ENCODE results near the gene GALR1.
"Not testable (repeated sequence)": the region's sequence is repeated elsewhere in the genome, so short reads cannot be mapped to it uniquely, and the experiment has no call there.

GALR1 gene

DNA sequence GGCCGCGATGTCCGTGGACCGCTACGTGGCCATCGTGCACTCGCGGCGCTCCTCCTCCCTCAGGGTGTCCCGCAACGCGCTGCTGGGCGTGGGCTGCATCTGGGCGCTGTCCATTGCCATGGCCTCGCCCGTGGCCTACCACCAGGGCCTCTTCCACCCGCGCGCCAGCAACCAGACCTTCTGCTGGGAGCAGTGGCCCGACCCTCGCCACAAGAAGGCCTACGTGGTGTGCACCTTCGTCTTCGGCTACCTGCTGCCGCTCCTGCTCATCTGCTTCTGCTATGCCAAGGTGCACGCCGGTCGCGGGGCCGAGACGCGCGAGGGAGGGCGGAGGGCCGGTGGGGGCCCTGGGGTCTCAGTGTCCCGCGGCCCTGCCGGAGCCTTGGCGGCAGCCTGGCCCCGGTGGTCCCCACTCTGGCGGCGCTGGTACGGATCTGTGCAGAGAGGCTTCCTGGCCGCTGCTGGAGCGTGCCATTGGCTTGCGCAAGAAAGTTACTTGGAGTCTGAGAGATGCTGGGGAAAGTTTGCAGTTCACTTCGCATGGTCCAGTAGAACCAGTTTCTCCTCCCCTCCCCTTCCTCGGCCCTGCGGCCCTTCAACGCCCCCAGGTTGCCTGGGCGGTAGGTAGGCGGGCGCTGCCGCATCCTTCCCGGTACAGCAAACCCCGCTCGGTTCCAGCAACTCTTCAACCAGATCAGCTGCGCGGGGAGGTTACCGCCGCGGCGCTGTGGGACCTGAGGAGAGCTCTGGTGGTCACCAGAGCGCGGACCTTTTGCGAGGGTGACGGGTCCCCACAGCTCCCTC, 1.5 kb downstream of the GALR1 start:
- no peak for DNase-seq (ENCODE audit: low spot score)

DNA sequence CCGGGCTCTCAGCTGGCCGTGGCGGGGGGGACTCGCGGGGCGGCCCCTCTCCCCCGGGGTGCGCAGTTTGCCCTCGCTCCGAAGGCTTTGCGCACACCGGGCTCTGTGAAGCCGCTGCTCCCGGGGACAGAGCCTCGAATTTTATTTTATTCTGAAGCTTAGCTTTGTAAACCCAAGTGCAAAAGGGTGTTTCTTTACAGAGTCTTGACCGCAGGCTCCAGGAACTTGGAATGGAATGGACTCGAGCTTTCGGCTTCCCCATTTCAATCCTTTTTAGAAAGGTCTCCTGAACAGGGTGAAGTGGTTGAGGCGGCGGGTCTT, 2.0 kb downstream of the GALR1 start:
- no peak for DNase-seq (ENCODE audit: low spot score)

DNA sequence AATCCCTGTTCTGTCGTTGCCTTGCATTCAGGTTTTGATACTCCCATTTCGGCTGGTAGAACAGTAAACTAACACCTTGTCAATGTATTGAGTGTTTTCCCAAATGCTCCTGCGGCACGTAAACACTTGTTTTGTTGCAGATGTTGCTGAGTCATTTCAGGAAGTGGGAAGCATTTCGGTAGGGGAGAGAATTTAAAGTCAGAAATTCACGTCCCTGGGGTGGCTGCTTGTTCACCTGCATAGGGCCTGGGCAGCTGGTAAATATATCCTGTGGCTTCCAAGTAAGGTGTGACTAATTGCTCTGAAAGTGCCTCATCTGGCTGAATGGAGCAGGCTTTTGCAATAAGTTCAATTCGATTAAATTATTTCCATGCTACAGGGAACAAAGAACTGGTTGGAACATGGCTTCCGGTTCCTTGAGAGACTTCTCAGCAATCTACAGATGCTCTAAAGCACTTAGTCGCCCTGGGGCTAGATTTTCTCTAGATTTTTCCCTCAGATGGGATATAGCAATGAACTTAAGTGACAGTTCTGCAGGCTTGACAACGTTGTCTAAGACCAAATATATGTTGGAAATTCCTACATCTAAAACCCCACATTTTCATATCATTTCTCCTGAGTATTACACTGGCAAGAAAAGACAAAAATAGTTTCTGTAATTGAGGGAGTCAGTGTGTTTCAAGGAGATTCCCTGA, 5.2 kb downstream of the GALR1 start:
- no peak for DNase-seq (ENCODE audit: low spot score)

DNA sequence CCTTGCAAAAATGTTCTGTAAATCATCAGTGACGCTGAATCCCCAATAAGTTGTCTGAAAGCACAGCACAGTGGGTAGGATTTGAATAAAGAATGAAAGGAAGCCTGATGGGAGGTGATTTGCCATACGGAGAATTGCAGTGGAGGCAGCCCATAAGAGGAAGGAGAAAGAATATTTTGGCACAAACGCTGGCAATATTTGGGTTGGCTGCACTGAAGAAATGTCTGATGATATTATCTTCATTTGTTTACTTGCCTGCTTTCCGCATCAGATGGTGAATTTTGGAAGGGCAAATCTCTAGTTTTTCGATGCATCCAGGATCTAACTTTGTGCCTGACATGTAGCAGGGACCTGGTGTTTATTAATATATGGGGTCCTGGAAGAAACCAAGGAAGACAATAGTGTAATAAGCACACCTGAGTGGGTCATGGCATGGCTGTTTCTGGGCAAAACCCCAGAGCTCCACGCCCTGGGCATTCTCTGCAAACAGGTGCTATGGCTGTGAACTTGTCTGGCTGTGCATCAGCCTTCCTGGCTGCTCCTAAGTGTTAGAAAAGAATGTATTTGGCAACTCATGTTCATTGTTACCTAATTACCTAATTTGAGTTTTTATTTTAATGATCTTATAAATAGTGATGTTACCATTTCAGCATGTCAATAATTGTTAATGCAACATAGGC, 5.9 kb downstream of the GALR1 start:
- no peak for DNase-seq (ENCODE audit: low spot score)

DNA sequence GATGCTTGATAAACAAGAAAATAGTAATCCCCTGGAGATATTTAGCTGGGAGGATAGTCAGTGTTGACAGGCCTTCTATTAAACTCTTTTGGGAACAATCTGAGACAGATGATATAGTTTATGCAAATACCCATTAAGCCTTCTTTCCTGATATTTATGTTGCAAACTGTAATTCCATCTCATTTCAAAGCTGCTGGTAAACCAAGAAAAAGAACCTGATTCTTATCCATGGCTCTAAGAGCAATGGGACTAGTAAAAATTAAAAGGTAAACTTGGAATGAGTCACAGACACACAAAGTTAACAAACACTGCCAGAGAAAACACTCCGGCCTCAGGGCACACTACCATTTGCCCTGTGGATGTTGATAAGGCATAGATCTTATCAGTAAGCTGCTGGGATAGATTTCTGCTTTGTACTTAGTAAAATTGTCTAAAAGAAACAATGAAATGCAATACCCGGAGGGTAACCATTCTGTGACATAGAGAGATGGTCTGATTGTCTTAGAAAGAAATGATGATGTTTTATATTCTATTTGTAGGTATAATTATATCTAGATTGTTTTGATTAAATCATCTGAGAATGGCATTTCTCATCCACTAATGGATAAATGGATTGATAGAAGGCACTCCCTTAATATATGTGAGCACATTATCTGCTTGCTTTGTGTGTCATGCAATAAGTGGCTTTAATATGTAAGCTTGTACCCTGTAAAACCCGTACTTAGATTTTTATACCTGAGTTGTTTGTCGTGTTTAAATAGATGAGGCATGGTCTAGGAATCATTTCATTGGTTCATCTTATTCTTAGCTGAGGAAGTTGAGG, 13.2 kb downstream of the GALR1 start:
- DNase-seq (ENCODE audit: low spot score) = no peak

DNA sequence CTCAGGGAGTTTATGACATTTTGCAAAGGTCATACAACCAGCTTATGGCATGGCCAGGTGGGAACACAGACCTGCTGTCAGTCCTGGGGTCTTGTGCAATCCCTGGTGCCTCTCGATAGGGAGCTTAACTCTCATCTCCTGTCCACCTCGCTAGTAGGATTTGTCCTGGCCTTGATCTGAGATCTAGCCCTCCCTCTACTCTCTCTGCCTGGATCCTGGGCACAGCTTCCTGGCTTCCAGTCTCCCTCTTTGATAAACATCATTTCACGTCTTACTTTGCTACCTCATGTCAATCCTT, 13.8 kb downstream of the GALR1 start:
- no peak for DNase-seq (ENCODE audit: low spot score)

DNA sequence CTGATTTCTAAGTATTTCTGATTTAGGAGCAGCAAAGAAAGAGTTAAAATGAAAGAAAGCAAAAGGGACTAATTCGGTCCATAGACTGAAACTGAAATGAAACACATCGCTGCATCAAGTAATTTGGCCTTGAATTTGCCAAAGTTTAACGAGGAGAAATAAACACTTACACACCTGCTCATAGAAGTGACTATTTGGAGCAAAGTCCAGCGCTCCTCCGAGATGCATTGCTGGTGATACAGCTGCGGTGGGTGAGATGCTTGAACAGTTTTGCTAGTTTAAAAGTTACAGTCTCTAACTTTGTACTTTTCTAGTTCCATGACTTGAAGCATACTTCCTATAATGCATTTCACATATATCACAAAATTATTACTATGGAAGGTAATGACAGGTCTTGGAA, 18.3 kb downstream of the GALR1 start:
- DNase-seq (ENCODE audit: low spot score) = no peak

DNA sequence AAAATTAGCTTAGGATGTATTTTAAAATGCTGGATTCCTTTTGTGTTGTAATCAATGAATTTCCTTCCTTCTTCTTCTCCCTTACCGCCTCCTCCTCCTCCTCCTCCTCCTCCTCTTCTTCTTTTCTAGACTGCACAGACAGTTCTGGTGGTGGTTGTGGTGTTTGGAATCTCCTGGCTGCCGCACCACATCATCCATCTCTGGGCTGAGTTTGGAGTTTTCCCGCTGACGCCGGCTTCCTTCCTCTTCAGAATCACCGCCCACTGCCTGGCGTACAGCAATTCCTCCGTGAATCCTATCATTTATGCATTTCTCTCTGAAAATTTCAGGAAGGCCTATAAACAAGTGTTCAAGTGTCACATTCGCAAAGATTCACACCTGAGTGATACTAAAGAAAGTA, 18.8 kb downstream of the GALR1 start:
- no peak for DNase-seq (ENCODE audit: low spot score)

DNA sequence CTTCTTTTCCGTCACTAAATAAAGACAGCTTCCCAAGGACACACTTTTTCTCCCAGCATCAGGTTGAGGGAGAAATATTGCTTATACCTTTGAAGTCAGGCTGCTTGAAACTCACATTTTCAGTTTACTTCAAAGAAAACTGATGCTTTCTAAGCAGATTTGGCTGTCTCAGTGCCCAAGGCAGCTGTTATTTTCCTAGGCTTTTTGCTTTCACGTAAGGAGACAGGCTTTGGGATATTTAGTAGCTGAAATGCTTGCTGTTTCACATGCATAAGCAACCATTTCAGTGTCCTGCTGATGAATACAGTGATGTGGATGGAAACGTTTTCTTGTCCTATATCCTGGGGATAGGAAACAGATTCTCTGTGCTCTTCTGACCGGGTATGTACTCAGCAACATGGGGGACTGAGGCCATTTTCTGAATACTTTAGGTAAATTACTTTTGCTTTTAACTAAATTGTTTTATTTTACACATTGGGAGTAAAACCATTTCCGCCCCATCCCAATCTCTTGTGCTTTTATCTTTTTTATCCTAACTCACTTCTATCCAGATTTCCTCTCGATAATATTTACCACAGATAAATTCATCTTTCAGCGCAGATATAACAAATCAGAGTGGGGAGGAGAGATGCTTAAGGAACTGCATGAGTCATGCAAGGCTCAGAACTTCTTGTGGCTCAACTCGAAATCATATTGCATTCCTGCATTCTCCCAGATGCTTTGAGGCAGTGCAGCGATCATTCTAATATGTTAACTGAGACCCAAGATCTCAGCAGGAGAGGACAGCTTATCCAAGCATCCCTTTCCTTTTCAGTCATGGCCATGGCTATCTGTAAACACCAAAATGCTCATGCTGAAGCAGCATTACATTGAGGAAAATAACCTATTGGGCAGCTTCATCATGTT, 22.2 kb downstream of the GALR1 start:
- no peak for DNase-seq (ENCODE audit: low spot score)

DNA sequence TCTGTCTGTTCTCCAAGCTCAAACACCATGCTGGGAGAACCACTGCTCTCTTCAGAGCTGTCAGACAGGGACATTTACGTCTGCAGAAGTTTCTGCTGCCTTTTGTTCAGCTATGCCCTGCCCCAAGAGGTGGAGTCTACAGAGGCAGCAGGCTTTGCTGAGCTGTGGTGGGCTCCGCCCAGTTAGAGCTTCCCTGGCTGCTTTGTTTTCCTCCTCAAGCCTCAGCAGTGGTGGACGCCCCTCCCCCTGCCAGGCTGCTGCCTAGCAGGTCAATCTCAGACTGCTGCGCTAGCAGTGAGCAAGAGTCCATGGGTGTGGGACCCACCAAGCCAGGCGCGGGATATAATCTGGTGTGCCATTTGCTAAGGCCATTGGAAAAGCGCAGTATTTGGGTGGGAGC, 41.2 kb downstream of the GALR1 start:
- DNase-seq (ENCODE audit: low spot score) = not testable (repeated sequence)

DNA sequence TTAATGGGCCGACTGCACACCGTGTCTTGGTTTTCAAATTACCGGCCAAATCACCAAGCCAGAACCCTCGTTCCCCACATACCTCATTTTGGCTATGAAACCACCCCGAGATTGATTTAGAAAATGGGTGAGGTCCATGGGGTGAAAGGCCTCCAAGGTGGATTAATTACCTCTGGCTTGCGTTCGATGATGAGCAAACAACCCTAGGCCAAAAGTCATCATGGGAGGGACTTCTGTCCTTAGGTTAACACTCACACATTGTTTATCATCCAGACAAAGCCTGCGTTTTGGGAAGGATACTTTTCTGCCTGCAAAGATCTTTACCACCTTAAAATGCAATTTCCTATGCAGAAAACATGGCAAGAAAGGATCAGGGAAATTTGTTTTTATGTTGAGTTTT, 48.5 kb downstream of the GALR1 start:
- no peak for DNase-seq (ENCODE audit: low spot score)

DNA sequence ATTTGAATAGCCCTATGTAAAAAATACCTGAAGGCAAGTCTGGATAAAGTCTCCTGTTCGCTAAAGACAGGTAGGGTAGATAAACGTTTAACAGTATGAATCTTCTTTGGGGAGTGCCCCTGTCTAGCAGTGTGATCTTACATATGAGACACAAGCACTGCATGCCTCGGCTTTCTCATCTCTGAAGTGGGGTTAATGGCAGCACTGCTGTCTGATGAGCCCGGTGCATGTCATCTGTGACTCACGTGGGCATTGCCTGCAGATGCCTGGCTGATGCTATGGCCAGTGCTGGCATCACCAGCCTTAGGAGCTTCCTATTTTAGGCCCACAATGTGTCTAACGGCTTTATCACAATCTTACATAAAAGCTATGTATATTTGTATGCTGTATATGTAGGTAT, 50.1 kb downstream of the GALR1 start:
- no peak for DNase-seq (ENCODE audit: low spot score)

DNA sequence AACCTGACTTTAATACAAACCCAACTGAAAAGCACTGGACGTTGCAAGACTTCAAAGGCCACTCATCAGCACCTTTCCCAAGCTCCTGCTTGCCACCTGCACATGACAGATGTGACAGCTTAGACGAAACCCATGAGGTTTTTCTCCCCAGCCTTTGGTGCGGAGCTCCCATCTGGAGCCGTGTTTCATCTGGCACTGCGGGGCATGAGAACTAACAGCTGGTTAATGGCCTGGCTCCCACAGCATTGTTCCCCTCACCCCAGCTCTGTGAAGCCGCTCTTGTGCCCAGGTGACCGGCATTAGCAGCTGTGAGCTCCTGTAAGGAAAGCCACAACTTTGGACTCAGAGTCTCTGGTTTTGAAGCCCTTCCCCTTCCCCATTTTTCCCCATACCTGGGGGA, 50.9 kb downstream of the GALR1 start:
- DNase-seq (ENCODE audit: low spot score) = no peak

DNA sequence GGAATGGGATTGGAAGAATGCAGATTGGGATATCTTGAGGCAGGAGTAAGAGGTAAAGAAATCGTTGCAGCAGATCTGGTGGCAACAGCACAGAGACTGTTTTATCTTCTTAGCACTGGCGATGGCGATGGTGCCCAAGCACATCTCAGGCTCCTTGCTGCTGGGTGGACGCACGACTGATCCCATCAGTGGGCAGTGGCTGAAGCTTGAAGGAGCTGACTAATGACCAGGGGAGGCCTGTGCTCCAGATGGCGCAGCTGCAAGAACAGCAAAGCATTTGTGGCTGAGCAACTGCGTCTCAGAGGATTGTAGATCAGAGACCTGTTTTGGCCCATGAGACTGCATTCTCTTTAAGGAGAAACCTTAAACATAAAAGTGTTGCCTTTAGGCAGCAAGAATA, 54.6 kb downstream of the GALR1 start:
- DNase-seq (ENCODE audit: low spot score) = no peak

DNA sequence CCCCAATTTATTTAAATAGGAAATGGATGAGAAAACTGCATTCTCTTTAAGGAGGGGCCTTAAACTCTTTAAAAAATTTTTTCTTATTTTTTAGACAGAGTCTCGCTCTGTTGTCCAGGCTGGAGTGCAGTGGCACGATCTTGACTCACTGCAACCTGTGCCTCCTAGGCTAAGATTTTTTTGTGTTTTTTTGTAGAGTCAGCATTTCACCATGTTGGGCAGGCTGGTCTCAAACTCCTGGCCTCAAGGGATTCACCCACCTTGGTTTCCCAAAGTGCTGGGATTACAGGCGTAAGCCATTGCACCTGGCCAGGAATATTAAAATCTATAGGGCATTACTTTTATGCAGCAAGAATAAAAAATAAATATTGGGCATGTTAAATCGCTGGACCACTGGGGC, 56.0 kb downstream of the GALR1 start:
- DNase-seq (ENCODE audit: low spot score) = no peak

DNA sequence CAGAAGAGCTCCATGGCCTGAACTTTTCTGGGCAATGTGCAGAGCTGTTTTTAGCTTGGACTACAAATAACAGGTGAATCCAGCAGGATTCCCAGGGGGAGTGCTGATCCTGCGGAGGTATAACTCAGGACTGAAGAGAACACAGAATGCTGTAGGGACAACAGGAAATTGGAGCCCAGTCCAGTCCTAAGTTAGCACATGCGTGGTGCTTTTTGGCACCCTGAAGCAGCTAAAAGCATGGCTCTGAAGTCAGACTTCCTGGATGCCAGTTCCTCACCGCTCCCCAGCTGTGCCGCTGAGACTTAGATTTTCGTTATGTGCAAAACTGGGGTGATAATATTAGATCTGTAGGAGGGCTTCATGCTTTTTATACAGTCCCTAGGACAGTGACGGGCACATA, 58.6 kb downstream of the GALR1 start:
- DNase-seq (ENCODE audit: low spot score) = no peak

DNA sequence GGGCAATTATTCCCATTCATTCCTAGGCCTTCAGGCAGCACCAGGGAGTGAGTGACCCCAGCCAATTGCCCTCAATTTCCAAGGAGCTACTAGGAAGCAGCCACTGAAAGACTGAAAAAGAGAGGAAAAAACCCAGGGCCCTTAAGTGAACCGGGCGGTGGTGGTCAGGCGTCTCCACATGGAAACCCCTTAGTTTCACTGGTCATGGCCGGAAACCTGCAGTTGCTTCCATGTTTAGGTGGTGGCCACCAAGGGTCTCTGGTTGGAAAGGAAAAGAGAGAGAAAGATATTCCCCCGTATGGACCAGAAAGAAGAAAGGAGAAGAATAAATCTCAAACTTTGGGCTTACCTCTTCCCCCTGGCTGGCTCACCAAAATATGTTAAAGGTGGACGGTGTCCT, 64.9 kb downstream of the GALR1 start:
- DNase-seq (ENCODE audit: low spot score) = no peak

DNA sequence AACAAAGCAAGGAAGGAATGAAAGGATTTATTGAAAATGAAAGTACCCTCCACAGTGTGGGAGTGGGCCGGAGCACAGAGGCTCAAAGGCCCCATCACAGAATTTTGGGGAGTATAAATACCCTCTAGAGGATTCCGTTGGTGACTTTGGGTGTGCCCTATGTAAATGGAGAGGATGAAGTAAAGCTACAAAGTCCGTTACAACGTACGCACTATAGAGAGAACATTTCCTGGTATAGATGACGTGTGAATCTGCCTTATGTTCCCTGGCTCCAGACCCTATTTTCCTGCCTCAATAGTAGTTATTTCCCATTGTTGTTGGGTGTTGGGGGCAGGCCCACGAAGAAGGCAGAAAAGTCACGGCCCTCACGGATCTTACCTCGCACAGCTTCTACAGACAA, 65.3 kb downstream of the GALR1 start:
- no peak for DNase-seq (ENCODE audit: low spot score)

DNA sequence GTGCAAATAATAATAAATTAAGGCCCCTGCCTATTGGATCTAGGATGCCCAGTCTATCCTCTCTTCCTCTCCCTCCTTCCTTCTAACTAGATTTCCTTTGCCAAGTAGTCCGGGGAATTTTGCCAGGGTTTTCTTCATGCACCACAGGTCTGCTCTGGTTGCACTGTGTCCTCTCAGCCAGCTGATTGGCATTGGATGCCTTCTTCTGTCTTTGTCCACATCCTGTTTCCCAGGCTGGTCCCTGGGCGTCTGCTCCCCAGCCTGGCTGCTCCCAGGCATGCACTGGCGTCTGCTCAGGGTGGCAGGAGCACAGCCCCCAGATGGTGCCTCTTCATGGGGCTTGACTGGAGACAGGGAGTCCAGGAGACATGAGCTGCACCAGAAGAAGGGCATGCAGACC, 66.4 kb downstream of the GALR1 start:
- DNase-seq (ENCODE audit: low spot score) = peak; percentile 10

DNA sequence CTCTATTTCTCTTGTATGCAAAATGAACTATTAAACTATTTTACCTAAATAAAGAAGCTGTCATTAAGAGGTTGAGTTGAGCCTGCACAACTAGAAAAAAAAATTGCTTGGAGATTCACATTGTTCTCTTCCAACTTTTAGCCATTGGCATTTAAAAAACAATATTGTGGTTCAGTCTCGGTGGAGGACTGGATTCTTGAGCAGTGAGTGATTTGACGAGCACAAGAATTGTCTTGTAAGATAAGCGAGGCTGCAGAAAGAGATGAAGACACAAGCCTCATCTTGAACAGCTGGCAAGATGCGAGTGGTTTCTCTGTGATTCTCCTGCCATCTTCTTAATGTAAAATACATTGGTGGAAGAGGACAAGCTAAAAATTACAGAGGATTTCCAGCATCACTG, 67.0 kb downstream of the GALR1 start:
- DNase-seq (ENCODE audit: low spot score) = no peak

DNA sequence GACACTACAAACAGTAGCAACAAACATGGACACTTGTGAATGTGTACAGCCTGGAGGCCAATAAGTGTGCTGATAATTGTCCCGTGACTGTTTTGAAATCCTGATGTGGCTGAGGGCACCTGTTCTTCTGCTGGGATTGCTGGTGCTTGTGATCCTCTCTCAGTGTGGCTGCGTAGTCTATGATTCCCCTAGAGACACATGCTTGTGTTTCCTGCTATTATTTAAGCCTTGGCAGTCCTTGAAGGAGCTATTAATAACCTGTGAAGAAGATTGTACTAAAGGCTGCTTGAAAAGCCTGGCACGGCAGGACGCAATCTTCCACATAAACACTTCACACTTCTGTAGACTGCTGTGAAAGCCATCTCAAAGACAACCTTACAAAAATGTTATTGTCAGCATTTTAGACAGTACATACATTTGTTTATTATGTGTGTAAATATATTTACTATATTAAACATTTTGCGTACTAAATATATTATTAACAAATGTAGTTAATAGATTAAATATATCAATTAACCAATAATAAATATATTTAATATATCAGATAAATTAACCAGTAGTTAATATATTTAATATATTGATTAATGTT, 71.4 kb downstream of the GALR1 start:
- DNase-seq (ENCODE audit: low spot score) = no peak

All from cerebellar cortex (tissue), 1 donor.